HL-60 (cell line): ENCODE results near the gene GLYATL3.

Experiments used
- CTCF ChIP-seq: IDR thresholded peaks from one replicate; pipeline ENCODE4 v1.5.1; 2011; ENCODE audit warnings: low read length, control low read depth, inconsistent platforms; ENCODE audit not compliant: insufficient read depth
- POLR2AphosphoS5 ChIP-seq: IDR thresholded peaks from 2 replicates; pipeline ENCODE4 v1.6.1; 2012; ENCODE audit warnings: low read depth

GRCh38 chr6:49513153-49513989, 13.6 kb downstream of the GLYATL3 start:
- TF ChIP-seq POLR2AphosphoS5, result no peak
- TF ChIP-seq CTCF, result no peak
